Activated T-cell treated with anti-CD3 and anti-CD28 coated beads for 1 hour (primary cell): ENCODE measurements around the gene SMAD5.
A peak's percentile ranks its signal among the peaks of the same experiment; 100 is the strongest.

Experiments used
- DNase-seq: peaks from one replicate; pipeline ENCODE4 v3.0.0-alpha.2; 2020; ENCODE audit warnings: low read depth

SMAD5 gene

DNA sequence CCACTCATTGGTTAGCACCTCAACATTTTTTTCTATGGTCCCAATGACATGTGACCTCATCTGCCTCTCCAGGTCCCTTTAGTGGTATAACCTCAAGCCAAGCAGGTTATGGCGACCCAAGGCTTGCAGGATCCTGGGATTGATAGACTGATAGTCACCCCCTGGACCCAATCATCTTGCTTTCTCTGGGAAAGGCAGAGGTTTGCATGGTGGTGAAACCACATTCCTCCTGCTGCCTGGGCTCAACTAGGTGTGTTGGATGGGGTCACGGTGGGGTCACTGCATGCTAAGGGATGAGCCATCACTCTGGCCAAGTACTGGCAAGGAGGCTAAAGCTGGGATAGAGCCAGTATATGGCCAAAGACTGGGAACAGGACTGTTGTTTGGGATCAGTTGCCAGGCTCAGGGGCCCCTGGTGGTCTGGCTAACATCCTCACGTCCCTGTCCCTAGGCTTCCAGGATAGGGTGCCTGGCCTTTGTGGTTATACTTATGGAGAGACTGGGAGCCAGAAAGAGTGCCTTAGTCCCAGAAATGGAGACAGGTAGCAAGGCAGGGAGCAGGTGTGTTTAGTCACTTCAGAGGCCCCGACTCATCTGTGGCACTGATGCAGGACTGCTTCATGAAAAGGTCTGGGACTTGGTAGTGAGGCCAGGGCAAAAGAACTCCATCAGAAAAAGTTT, 65.0 kb downstream of the SMAD5 start:
- DNase-seq, result no peak

DNA sequence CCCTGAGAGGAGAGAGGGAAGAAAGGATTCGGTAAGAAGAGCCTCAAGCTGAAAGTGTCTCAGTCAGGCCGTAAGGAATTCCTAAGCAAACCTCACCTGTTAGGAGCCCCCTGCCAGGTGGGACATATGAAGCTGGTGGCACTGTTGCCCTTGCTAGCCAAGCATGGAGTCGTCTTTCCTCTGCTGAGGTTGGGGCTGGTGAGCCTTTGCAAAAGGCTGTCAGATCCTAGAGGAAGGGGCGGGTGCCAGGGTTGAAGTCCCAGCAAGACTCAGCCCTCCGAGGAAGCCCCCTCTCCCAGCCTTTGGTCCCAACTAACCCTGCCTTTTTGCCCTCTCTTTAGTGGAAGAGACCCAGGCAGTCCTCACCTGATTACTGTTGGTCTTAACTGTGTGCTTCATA, 65.8 kb downstream of the SMAD5 start:
- no peak for DNase-seq

DNA sequence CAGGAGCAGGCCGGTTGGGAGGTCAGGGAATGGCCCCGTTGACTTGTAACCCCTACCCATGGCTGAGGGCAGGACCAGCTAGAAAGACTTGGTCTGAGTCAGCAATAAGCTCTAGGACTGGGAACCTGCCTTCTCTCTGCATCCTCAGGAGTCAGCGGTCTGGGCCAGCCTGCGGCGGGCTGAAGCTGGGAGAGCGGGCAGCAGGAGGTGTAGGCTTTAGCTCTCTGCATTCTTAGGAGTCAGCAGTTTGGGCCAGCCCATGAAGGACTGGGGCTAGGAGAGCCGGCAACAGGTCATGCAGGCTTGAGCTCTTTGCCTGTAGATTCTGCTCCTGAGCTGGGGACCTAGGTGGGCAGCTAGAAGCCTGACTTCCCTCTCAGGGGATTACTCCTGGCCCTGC, 66.8 kb downstream of the SMAD5 start:
- DNase-seq, result no peak

DNA sequence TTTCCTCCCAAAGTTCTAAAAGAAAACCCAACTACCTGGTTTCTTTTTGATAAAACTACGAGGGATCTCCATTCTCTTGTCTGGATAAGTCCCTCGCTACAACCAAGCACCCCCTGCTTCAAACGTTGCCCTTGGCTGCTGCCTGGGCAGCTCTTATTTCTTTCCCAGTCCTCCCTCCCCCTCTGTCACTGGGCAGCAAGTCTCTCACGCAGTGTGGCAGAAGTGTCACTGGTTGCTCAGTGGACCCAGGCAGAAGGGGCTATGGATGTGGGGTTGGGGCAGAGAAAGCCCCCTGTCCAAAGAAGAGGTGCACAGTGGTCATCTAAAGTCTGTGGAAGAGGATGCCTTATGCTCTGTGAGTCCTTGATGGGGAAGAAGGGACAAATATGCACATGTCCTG, 67.5 kb downstream of the SMAD5 start:
- DNase-seq, result no peak

DNA sequence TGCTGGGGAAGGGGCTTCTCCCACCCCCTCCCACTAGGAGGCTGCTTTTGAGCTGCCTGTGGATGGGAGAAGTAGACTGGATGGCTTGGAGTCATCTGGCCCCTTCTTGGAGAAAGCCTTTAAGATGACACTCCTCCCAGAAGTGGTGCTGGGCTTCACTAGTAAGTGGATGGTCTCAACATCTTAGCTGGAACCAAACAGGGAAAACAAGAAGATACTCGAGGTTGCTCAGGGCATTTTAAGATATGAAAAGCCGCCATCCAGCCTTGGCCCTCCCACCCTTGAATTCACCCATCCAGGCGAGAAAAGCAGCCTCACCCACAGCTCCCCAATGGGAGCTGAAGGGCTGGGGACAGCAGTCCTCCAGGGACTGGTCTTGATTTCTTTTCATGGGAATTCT, 68.1 kb downstream of the SMAD5 start:
- DNase-seq, result no peak

DNA sequence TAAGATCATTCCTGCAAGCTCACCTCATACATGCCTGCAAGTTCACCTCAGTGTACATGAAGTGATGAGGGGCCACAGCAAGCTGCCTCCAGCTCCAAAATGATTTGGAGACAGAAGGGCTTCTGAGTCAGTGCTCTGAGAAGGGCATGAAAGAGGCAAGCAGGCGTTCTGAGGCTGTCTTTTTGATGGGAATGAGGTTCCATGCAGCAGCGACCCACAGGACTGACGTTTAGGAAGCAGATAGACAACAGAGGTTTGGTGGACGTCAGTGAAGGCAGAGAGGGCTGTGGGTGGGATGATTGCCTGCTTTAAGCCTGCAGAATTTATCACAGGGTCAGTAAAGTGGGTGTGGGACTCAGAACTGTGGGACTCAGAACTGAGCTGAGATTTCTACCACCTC, 69.2 kb downstream of the SMAD5 start:
- DNase-seq, result no peak

DNA sequence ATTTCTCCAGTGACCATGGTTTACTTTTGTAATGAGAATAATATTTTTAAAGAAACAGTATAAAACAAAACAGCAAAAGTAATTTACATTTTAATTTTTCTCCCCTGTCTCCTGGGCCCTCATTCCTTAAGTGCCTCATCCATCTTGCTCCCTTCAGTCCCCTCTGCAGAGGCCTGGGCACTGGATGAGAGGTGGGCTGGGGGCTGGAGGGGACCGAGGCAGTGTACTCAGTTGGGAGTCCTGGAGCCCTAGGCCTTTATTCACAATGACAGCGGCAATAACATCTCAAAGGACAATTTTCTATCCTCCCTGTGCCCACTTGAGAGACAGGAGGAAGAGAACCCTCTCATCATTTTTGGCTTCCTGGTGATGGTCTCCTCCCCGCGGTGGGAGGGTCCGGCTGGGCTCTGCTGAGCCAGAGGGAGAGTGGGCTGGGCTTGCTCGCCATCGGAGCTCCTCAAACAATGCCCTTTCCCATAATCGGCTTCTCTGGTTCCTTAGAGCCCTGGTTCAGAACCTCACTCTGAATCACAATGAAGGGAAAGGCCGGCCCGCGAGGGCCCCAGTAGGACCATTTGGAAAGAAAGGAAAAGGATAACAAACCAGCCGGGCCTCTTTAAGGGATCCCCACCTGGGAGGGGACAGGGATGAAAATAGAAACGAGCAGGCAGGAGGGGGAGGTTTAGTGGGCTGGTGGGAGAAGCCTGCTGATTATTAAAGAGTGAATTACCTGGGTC, 70.0 kb downstream of the SMAD5 start:
- no peak for DNase-seq

DNA sequence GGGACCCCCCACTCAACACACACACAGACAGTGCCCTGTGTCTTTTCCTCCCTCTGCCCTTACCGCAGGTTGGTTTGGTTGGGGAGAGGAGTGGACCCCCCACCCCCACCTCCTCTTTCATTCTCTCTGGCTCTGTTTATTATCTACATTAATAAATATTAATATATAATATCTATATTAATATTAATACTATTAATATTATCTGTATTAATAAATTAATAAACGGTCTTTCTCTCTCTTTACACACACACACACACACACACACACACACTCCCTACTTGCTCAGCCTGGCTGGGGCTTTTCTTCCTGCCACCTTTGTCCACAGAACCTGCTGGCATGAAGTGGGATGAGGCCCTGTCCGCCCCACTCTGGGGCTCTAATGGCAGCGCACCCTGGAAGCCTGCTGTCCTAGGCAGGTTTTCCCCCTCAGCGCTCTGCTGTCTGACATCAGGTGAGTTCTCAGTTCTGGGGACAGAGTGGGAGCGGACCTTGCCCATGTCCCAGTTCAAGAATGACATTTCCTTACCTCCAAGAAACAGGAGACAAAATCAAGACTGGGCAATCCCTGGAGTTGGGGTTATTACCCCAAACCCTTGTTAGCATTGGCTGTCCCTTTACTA, 70.8 kb downstream of the SMAD5 start:
- DNase-seq, result no peak

DNA sequence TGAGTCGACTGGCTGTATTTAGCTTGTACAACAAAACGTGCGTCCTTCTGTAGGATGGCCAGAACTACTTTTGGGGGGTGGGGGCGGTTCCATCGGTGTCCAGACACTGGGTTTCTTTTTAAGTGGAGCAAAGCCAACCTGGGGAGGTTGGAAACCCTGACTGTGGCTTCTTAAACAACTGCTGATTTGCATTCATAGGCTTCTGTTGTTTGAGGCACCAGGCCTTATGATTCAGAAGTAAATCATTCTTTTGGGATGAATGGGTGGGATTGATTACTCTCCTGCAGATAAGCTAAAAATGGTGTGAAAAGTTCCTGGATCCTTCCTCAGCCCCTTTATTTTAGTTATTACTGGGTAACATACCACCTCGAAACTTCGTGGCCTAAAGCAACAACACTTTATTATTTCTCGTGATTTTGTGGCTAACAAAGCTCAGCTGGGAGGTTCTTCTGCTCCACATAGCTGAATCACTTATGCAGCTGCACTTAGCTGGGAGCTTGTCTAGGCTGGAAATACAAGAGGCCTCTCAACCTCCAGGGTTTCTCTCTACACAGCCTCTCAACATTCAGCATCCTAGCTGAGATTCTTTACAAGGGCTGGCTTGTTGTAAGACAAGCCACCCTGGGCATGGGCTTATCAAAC, 72.5 kb downstream of the SMAD5 start:
- no peak for DNase-seq

DNA sequence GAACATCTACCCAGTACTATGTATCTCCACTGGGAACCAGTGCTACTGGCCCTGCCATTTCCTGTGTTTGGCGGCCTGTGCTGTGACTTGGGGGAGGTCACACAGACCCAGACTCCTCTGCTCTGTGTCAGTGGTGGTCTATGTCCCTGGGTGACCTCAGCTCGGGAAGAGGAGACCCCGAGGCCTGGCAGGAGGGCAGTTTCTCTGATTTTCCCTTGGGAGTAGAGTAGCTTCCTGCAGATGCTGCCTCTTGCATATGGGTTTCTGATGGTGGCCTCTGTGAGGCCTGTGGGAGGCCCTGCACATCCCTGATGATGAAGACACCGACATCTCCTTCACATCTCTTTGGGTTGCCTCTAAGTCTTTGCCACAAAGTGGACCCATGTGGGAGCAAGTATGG, 73.3 kb downstream of the SMAD5 start:
- DNase-seq, result no peak

DNA sequence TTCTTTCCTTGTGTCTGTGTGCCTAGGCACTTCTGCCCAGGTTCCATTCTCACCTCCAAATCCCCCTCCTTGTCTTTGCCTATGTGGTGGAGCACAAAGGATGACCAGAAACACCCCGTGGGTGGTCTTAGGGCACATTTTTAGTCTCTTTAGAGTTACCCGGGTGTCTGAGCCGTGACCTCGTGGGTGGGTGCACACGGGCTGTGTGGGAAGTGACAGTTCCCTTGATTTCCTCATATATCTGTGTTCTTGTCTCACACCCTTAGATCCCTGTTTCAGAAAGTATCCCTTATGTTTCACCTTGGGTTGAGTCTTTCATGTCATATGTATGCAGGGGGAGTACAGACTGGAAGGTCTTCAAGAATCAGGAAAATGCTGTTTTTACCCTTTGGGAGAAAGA, 73.7 kb downstream of the SMAD5 start:
- DNase-seq, result no peak

DNA sequence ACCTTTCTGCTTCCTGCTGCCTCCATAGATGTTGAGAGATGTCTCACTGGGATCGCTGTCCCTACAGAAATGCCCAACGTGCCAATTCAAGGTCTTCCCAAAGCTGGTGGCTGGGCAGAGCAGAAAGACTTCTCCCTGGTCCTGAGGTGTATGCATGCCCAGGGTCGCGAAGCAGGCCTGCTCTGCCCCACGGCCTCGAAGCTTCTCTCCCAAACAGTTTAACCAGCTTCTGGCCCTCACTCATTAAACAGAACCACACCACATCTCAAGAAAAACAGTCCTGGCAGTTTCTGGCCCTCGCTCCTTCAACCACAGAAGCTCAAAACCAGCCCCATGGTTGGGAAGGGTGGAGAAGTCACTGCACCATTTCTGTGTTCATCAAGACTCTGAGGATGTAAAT, 75.0 kb downstream of the SMAD5 start:
- DNase-seq, result no peak

DNA sequence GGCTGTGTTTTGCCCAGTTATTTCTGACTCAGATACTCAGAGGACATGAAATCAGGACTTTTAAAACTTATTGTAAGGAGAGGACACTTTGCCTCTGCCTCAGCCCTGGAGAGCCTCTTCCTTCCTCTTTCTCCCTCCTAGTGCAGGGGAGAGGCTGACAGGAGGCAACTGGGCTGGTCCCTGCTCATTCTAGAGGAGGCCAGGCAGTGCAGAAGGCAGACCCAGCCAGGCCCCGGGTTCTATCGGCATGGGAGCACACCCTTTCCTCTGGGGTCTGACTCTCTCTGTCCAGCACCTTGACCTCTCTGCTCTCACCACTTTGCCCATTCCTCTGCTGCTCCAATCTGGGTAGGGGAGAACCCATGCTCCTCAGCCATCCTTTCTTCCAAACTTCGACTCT, 76.3 kb downstream of the SMAD5 start:
- no peak for DNase-seq

DNA sequence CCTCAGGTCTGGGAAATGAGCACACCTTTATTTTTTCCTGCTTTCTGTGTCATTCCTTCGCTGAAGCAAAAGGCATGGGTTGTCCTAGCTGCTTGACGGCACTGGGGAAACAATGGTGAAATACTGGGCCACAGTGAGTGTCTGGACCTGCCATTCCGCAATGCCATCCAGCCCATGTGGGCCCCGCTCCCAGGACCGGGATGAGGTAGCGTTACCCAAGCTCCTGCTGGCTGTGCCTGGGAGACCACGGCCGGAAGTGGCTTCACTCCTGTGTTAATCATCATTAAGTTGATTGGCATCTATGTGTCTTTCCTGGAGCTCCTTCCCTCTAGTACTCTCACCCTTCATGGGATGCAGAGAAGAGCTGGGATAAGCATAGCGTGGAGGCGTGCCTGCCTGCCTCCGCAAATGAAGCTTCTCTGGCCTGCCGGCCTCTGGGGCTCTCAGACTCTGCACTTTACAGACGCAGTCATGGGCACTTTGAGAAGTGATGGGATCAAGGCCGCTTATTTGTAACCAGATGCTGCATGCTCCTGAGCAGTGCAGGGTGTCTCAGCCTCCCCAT, 76.8 kb downstream of the SMAD5 start:
- DNase-seq, result no peak

DNA sequence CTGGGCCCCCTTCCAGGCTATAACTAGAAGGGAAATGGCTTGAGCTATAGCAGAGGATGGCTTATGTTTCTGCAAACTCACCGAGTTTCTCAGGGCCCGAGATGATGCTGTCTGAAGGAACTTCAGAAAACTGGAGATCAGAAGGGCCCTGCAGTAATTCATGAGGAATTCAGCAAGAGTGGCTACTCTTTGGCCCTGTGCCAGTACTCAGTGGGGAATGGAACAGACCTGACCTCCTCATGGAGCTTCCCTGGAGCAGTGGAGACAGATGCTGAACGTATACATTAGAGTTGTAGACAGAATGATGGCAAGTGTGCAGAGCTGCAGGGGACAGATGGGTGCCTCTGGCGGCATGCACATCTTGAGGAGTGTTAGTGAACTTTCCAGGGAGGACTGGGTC, 77.6 kb downstream of the SMAD5 start:
- DNase-seq, result no peak

DNA sequence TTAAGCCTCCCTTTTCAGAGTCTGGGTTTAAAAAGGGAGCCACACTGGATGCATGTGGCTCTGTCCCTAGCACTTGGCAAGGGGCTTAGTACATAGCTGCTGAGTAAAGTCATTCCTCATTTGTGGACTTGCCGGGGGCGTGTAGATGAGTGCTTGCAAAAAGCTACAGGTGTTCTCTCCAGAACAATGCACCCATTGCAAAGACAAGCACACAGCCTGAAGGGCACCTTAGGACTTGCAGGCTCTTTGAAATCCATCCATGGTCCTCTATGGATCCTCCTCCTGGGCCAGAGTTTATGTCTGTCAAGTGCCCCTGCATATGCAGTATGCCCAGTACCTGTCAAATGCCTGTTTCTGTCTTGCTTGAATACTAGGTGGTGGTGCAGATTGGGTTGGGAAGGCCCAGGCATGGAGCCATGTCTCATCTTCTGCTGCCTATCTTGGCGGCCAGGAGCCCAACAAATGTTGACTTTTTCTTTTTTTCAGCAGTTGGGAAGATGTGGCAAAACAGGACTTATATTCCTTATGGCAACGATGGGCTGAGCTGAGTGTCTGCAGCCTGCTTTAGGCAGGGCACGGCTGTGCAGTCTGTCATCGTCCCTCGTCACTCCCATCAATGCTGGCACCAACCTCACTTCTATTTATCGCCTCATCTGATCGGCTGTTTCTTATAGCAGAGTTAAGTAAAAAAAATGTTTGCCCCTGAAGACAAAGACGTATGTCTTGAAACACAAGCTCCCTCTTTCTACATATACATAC, 78.8 kb downstream of the SMAD5 start:
- DNase-seq, result no peak

DNA sequence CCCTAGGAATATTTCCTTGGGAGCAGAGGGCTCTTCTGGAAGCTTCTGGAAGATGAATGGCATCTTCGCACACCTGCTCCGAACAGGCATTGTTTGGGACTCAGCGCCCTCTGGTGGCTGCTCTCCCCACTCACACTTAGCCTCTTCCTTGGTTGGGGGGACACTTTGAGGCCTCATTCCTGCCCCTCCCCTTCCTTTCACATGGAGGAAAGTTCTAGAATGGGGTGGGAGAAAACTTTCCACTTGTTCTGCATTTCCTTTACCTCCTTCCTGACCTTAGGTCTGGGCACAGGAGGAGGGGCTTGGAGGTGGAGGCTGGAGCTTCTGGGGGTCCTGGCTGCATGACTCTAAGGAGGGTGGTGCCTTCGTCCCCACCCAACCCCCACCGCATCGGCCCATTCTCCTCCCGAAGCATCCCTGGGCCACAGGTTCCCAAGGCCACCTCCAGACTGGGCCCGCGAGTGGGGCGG, 79.6 kb downstream of the SMAD5 start:
- DNase-seq, result peak; percentile 18

DNA sequence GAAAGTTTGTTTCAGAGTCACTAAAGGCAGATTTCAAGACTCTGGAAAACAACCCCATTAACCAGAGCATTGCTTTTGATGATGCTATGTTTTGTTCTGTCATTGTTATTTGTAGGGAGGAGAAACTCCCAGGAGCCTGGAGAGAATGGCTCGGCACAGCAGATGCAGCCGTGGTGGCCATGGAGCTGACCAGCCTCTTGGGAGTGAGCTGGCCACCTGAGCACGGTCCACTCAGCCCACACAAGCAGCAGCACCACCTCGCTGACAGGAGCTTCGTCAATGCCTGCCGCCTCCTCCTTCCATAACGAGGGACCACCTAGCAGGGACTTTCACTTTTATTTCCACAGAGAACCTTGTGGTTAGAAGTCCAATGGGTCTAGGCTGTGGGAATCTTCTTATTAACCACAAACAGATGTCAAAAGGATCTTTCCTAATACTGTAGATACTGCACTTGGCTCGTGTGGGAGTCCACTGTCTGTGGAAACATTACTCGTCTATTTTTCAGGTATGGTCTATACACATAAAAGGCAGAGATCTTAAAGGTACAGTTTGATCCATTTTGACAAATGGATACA, 81.4 kb downstream of the SMAD5 start:
- DNase-seq, result no peak

DNA sequence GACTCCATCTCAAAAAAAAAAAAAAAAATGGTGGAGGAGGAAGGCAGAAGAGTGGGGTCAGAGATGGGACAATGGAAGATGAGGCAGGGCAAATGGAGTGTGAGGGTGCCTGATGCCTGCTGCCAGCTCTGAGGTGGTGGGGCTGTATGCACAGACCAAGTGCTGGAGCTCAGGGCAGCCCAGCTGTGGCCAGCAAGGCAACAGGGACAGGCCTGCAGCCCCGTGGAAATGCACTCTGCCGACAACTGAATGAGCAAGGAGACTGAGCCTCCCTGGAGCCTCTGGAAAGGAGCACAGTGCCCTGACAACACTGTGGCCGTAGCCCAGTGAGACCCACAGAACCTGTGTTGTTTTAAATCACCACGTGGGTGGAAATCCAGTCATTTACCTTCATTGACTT, 83.2 kb downstream of the SMAD5 start:
- no peak for DNase-seq

DNA sequence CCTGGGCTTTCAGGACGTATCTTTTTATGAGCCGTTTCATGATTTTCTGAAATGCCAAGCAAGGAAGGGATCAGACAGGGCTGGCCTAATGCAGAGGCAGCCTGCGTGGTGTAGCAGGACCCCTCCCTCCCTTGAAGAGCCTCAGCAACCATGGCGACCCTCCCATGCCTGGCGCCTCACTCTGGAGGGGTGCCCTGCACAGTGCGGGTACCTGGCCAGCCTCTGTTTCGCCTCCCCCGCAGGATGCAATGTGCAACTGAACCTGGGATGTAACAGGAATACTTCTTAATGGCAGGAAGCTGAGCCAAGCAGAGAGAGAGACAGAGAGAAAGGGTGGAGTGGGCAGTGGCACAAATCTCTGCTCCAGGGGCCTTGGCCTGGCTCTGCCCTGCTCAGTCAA, 83.6 kb downstream of the SMAD5 start:
- DNase-seq, result no peak

DNA sequence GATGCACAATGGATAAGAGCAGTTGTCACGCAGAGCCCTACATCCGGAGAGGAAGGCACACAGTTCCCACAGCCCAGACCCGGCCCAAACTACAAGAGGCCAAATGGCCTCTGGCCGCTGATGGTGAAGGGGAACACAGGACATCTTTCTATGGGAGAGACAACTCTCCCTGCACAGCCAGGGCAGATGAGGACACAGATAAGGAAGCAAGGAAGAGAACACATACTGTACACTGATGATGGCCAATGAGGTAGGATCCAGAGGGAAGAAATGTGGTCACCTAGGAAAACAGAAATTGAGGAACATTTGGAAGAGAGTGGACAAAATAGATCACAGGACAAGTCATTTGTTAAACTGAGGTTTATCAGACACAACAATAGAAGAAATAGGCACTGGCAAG, 88.7 kb downstream of the SMAD5 start:
- no peak for DNase-seq
